ENCODE results near the gene MRPL37. TPM values are rescaled to one million over a fixed set of nuclear protein-coding genes. Genes with fewer than 3 reads are reported as not detected.

The MRPL37 gene
- total RNA-seq, 4 donors from 2014 or later, result 55.7 to 76.4 (median 68.3) TPM

DNA sequence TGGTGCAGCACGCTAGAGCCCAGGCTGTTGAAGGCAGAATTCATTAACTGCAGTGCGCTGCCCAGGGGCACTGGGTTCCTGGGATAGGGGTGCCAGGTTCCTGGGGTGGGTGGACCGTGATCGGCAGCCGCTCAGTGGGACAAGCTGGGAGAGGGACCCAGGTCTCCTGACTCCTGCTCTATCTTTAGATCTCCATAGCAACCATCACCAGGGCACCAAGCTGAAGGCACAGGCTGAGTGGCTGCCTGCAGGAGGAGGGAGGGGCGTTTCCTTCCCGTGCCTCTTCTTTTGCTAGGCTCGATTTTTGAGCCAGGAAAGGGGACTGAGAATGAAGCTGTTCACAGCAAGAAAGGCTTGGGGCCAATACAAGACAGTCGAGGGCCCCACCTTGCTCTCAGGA lies 26.3 kb upstream of the MRPL37 start:
- 68 to 73% methylated on average over 9 of the region's 9 CpGs for WGBS, 2 donors
- intact Hi-C loops (cut with DNase I; ENCODE audit: low total_unique reads), result no loop called here
- no peak overlapping the region for H3K4me3 ChIP-seq (ENCODE audit: low read depth, poor library complexity, severe bottlenecking)
- TF ChIP-seq POLR2A (IDR thresholded peaks at IDR 0.05), result no peak
- TF ChIP-seq, protein P1, sequence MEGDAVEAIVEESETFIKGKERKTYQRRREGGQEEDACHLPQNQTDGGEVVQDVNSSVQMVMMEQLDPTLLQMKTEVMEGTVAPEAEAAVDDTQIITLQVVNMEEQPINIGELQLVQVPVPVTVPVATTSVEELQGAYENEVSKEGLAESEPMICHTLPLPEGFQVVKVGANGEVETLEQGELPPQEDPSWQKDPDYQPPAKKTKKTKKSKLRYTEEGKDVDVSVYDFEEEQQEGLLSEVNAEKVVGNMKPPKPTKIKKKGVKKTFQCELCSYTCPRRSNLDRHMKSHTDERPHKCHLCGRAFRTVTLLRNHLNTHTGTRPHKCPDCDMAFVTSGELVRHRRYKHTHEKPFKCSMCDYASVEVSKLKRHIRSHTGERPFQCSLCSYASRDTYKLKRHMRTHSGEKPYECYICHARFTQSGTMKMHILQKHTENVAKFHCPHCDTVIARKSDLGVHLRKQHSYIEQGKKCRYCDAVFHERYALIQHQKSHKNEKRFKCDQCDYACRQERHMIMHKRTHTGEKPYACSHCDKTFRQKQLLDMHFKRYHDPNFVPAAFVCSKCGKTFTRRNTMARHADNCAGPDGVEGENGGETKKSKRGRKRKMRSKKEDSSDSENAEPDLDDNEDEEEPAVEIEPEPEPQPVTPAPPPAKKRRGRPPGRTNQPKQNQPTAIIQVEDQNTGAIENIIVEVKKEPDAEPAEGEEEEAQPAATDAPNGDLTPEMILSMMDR (IDR thresholded peaks at IDR 0.05), result no peak
- no peak for DNase-seq (ENCODE audit: low spot score in 2 of 2)

DNA sequence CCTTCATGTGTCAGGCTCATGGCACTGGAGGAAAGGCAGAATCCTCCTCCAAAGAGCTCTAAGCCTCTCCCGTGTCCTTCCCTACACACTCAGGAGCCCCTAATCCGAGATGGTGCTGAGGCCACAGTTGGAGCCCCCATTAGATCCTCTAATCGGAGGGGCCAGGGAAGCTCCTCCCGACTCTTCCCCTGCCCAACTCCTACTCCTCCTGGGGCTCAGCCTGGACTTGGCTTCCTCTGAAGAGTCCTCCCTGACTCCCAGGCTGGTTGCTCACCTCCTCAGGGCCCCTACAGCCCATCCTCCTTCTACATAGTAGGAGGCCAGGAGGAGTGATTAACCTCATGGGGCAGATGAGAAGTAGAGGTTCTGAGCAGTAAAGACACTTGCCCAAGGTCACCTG lies 25.9 kb upstream of the MRPL37 start:
- no peak overlapping the region for H3K4me3 ChIP-seq (ENCODE audit: low read depth, poor library complexity, severe bottlenecking)
- intact Hi-C loops (cut with DNase I; ENCODE audit: low total_unique reads), result no loop called here
- WGBS, 2 donors, result 92 to 94% methylated on average over 4 of the region's 4 CpGs
- DNase-seq (ENCODE audit: low spot score in 2 of 2), result no peak
- TF ChIP-seq POLR2A (IDR thresholded peaks at IDR 0.05), result no peak
- TF ChIP-seq, protein P1 (IDR thresholded peaks at IDR 0.05), result no peak

DNA sequence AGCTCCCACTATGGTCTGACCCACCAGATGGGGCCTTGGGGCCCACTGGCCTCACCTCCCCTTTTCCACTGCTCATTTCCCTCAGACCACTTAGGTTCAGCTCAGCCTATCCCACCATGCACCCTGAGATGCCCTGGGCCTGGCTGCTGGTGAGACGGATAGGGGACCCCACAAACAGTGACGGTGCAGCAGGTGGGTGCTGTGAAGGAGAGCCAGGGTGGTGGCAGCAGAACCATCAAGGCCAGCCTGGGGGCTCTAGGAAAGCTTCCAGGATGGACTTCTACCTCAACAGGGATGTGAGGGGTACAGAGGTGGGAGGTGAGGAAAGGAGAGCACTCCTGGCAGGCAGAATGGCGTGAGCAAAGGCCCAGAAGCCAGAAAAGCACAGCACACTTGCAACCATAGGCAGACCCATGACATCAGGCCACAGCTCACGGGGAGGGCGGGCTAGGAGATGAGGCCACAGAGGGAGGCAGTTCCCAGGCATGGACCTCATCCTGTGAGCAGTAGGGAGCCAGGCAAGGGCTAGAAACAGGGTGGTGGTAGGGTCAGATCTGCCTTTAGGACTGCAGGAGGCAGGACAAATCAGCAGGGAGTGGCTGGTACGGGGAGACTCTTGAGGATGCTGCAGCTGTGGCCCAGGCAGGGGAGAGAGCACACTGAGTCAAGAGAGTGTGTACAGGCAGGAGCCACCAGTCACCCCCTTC lies 23.2 kb upstream of the MRPL37 start:
- no peak for TF ChIP-seq POLR2A (IDR thresholded peaks at IDR 0.05)
- TF ChIP-seq, protein P1 (IDR thresholded peaks at IDR 0.05), result no peak
- intact Hi-C loops (cut with DNase I; ENCODE audit: low total_unique reads), result no loop called here
- WGBS, 2 donors, result 96 to 99% methylated on average over 6 of the region's 6 CpGs

DNA sequence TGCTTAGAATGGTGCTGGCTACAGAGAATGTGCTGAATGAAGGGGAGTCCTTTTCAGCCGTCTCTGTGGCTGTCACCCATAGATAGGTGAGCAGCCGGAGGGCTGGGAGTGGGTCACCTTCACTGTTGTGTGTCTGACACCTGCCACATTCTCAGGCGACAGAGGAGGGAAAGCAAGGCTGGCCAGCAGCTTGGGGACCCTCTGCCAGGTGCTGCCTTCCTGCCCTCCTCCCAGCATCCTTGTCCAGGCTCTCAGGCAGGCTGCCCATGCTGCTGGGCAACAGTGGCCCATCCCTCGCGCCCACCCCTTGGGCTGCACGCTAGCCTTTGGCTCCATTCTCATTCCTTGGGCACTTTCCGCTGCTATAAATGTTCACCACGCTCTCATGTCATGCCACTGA lies 22.2 kb upstream of the MRPL37 start:
- WGBS, 2 donors, result 89 to 92% methylated on average over 8 of the region's 8 CpGs
- no peak for DNase-seq (ENCODE audit: low spot score in 2 of 2)
- TF ChIP-seq POLR2A (IDR thresholded peaks at IDR 0.05), result no peak
- TF ChIP-seq, protein P1 (IDR thresholded peaks at IDR 0.05), result no peak
- no peak overlapping the region for H3K4me3 ChIP-seq (ENCODE audit: low read depth, poor library complexity, severe bottlenecking)
- intact Hi-C loops (cut with DNase I; ENCODE audit: low total_unique reads), result no loop called here

More for the DNA sequence above, 23.2 kb upstream of the MRPL37 start:
- no peak overlapping the region for H3K4me3 ChIP-seq (ENCODE audit: low read depth, poor library complexity, severe bottlenecking)
- DNase-seq (ENCODE audit: low spot score in 2 of 2), result peak in 1 of 2 donors; percentile 75

DNA sequence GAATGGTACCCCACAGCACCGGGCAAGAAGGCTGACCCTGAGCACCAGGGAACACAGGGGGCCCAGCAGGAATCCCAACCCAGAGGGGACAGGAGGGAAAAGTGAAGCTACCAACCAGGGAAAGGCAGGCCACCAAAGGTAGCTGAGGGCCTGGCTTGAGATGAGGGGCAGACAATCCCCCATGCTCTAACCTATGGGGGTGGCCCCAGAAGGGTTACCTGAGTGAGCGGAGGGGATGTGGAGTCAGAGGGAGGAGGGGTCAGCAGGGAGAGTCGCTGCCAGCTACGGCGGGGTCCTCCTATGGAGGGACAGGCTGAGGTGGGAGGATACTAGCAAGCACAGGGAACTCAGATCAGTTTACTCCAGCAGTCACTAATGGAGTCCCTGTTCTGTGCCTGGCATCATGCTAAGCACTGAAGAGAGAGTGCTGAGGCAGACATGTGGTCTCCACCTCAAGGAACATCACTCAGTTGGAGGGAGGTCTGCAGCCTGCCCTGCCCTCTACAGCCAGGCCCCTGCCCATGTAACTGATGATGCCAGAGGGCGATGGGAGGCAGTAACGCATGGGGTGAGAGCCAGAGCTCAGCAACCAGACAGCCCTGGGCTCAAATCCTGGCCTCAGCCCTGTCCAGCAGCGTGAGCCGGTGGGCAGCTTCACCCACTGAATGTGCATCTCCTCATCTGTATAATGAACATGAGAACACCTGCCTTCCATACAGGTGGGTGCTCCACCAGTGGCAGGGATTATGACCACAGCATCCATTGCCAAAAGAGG lies 21.5 kb upstream of the MRPL37 start:
- no peak overlapping the region for H3K4me3 ChIP-seq (ENCODE audit: low read depth, poor library complexity, severe bottlenecking)
- TF ChIP-seq POLR2A (IDR thresholded peaks at IDR 0.05), result no peak
- TF ChIP-seq, protein P1 (IDR thresholded peaks at IDR 0.05), result no peak
- 82 to 83% methylated on average over 9 of the region's 9 CpGs for WGBS, 2 donors
- intact Hi-C loops (cut with DNase I; ENCODE audit: low total_unique reads), result no loop called here
- DNase-seq (ENCODE audit: low spot score in 2 of 2), result no peak
